Osteocyte (in vitro differentiated cells): ENCODE data around the gene SLC6A1. TPM values are rescaled to one million over a fixed set of nuclear protein-coding genes. Genes with fewer than 3 reads are reported as not detected.
"Not testable (repeated sequence)": the region's sequence is repeated elsewhere in the genome, so short reads cannot be mapped to it uniquely, and the experiment has no call there.

Experiments
- DNase-seq: peaks from one replicate; pipeline ENCODE4 v3.0.0; 2021; ENCODE audit warnings: mixed read lengths; ENCODE audit not compliant: unreplicated experiment; ENCODE audit errors: extremely low spot score
- H3K27ac Mint-ChIP-seq: one replicate; pipeline ENCODE4 v1.8.0; 2021; ENCODE audit warnings: mild to moderate bottlenecking, mixed read lengths; ENCODE audit not compliant: unreplicated experiment
- H3K27me3 Mint-ChIP-seq: one replicate; pipeline ENCODE4 v1.8.0; 2021; ENCODE audit warnings: mixed read lengths; ENCODE audit not compliant: unreplicated experiment
- H3K36me3 Mint-ChIP-seq: one replicate; pipeline ENCODE4 v1.8.0; 2021; ENCODE audit warnings: mixed read lengths; ENCODE audit not compliant: unreplicated experiment
- H3K4me1 Mint-ChIP-seq: one replicate; pipeline ENCODE4 v1.8.0; 2021; ENCODE audit warnings: mixed read lengths; ENCODE audit not compliant: unreplicated experiment
- H3K4me3 Mint-ChIP-seq: one replicate; pipeline ENCODE4 v1.8.0; 2021; ENCODE audit warnings: mild to moderate bottlenecking, moderate library complexity, mixed read lengths; ENCODE audit not compliant: unreplicated experiment
- H3K9me3 Mint-ChIP-seq: one replicate; pipeline ENCODE4 v1.8.0; 2021; ENCODE audit warnings: mixed read lengths; ENCODE audit not compliant: unreplicated experiment
- CTCF ChIP-seq: fragments of 200-600 bp; sonication (generic); IDR thresholded peaks from 2 replicates; pipeline ENCODE4 v1.5.0; 2021; ENCODE audit warnings: antibody characterized with exemption, mild to moderate bottlenecking, moderate library complexity
- total RNA-seq: library from RNA; stranded (reverse); gene quantifications from 2 replicates; pipeline ENCODE4 v1.2.1, GENCODE V29; 2021

The SLC6A1 gene
- total RNA-seq, 1 donor from 2014 or later: 38.4 TPM

GRCh38 chr3:11059090-11059798 lies 66.7 kb downstream of the SLC6A1 start:
- Mint-ChIP-seq H3K4me1 (peaks cover 5% of the 10 kb centered on the region), H3K4me3 (no peak overlapping the region), H3K36me3 (no peaks in the 10 kb centered on the region), H3K27me3 (peaks cover 30% of the 10 kb centered on the region), H3K9me3 (no peaks in the 10 kb centered on the region), H3K27ac (no peak overlapping the region)
- peak; percentile 90 for DNase-seq
- TF ChIP-seq CTCF: peak; percentile 95

- Mint-ChIP-seq H3K9me3 (no peaks in the 10 kb centered on the region), H3K4me1 (peaks cover 5% of the 10 kb centered on the region), H3K4me3 (no peak overlapping the region), H3K27me3 (peaks cover 25% of the 10 kb centered on the region), H3K27ac (no peak overlapping the region), H3K36me3 (no peaks in the 10 kb centered on the region)
- no peak for TF ChIP-seq CTCF
- DNase-seq: no peak
Measured at GRCh38 chr3:11059799-11060115, 67.2 kb downstream of the SLC6A1 start.

- peak; percentile 94 for DNase-seq
- Mint-ChIP-seq H3K36me3 (no peaks in the 10 kb centered on the region), H3K9me3 (no peaks in the 10 kb centered on the region), H3K27me3 (peaks cover 18% of the 10 kb centered on the region), H3K4me3 (peak overlapping the region; percentile 73), H3K27ac (peak overlapping the region; percentile 70), H3K4me1 (peaks cover 5% of the 10 kb centered on the region)
- peak; percentile 97 for TF ChIP-seq CTCF
Measured at GRCh38 chr3:11060500-11061251, 68.1 kb downstream of the SLC6A1 start.

- H3K27ac Mint-ChIP-seq, DNase-seq, H3K36me3 Mint-ChIP-seq, H3K4me1 Mint-ChIP-seq, H3K9me3 Mint-ChIP-seq: not testable (repeated sequence)
- Mint-ChIP-seq H3K4me3 (peak overlapping the region; percentile 73), H3K27me3 (peaks cover 12% of the 10 kb centered on the region)
Measured at GRCh38 chr3:11061268-11061871, 68.8 kb downstream of the SLC6A1 start.

- no peaks in the 10 kb centered on the region for H3K36me3 Mint-ChIP-seq
- no peak overlapping the region for H3K4me3 Mint-ChIP-seq
- TF ChIP-seq CTCF: no peak
- DNase-seq: no peak
- H3K27ac Mint-ChIP-seq: no peak overlapping the region
- peaks cover 5% of the 10 kb centered on the region for H3K4me1 Mint-ChIP-seq
- peaks cover 4% of the 10 kb centered on the region for H3K27me3 Mint-ChIP-seq
- H3K9me3 Mint-ChIP-seq: no peaks in the 10 kb centered on the region
Measured at GRCh38 chr3:11062704-11063103, 70.2 kb downstream of the SLC6A1 start.
